Skeletal muscle tissue (tissue), 4 donors: ENCODE measurements around the gene NKD2. TPM values are rescaled to one million over a fixed set of nuclear protein-coding genes. Genes with fewer than 3 reads are reported as not detected.

ENCODE experiments used
- H3K27ac ChIP-seq: one replicate; pipeline ENCODE4 v1.7.0; 2013; ENCODE audit warnings: mild to moderate bottlenecking, low read depth, low read length, inconsistent platforms
- H3K27me3 ChIP-seq, 3 donors: one replicate each; pipeline ENCODE4 v1.7.0; 2013; ENCODE audit warnings: low read length in 3 of 3; ENCODE audit not compliant: control insufficient read depth in 3 of 3, insufficient read depth in 3 of 3
- H3K36me3 ChIP-seq, 3 donors: one replicate each; pipeline ENCODE4 v1.7.0; 2013; ENCODE audit warnings: low read length in 3 of 3; ENCODE audit not compliant: control insufficient read depth in 3 of 3, insufficient read depth in 3 of 3
- H3K4me1 ChIP-seq, 3 donors: one replicate each; pipeline ENCODE4 v1.7.0; 2013; ENCODE audit warnings: low read length in 3 of 3, mild to moderate bottlenecking in 3 of 3; ENCODE audit not compliant: control insufficient read depth in 3 of 3, insufficient read depth in 3 of 3
- H3K4me3 ChIP-seq, 3 donors: one replicate each; pipeline ENCODE4 v1.7.0; 2013; ENCODE audit warnings: low read length in 3 of 3
- H3K9ac ChIP-seq, 3 donors: one replicate each; pipeline ENCODE4 v1.7.0; 2013; ENCODE audit warnings: low read length in 3 of 3, mild to moderate bottlenecking in 3 of 3, moderate library complexity in 2 of 3, low read depth in 1 of 3
- H3K9me3 ChIP-seq, 3 donors: one replicate each; pipeline ENCODE4 v1.7.0; 2013; ENCODE audit warnings: low read length in 3 of 3; ENCODE audit not compliant: control insufficient read depth in 3 of 3
- total RNA-seq: library from RNA; depleted of rRNA; stranded (reverse); fragments of >200 nt; gene quantifications from one replicate; pipeline ENCODE4 v1.2.3, GENCODE V29; 2014
- donor health status: Osteomylitis.

Gene NKD2
- total RNA-seq, 1 donor from 2014 or later, result 1.6 TPM

DNA sequence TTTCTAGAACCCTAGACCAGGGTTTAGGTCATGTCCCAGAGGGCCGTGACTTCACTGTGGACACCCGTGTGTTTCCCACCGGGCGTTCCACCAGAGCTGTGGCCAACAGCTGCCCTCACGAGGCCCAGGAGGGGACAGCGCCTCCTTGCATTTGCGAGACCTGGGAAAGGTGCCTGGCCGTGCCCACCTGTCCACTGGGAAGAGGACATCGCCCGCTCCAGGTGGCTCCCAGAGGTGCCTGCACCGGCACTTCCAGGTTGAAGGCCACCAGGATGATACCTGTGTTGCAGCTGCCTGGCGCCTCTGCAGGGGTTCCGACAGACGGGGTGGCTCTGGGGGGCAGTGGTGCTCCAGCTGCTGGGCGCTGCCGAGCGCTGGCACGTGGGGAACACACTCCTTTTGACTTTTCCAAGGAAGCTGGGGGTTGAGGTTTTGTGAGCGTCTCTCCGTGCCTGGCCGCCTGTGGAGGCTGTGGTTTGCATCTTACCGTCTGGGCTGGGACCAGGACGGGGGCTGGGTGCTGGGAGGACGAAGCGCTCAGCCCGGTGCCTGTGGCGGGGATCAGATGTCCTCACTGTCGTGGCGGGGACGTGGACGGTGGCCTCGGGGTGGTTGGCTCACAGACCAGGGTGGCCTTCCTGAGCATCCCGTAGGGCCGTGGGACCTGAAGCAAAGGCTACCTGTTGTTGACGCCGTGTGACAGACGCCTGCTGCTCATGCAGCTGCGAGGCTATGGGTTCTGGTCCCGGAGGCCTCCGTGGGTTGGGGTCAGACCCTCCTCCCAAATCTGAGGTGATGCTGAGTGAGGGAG lies 19.2 kb downstream of the NKD2 start:
- no peak overlapping the region for H3K9ac ChIP-seq
- no peaks in the 10 kb centered on the region for H3K36me3 ChIP-seq
- no peaks in the 10 kb centered on the region for H3K4me1 ChIP-seq
- peaks cover 30 to 57% (median 57%) of the 10 kb centered on the region in 3 donors for H3K27me3 ChIP-seq
- no peak overlapping the region for H3K4me3 ChIP-seq
- no peaks in the 10 kb centered on the region for H3K9me3 ChIP-seq
- H3K27ac ChIP-seq, result no peak overlapping the region

DNA sequence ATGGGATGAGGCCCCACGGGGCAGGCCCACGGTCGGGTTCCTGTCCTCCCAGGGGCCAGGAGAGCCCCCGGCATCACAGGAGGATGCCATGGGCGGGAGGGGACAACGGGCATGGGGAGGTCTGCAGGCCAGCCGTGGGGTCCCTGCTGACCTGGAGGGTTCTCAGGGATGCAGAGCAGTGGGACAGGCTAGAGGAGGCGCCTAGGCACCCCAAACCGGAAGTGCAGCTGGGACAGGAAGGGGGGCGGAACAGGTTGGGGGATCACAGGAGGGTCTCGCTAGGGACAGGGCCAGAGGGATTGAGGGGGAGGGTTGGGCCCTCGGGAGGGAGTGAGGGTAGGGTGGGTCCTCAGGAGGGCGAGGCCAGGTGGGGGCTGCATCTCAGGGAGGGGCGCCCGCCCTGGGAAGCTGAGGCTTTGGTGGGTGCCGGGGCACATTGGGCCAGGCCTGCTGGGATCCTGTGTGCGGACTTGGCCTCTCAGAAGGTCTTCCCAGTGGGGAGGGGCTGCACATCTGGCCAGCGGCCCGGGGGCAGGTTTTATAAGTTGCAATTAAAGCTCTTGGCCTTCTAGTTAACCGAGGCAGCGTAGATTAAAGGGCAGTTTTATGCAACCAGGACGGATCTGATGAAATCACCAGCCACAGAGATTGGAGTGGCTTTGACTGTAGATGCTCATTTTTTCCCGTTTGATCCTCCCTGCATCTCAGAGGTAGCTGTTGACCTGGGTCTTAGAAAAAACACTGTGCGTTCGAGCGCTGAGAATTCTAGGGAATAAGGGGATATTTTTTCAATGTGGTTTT lies 20.1 kb downstream of the NKD2 start:
- Histone ChIP-seq H3K27ac (no peak overlapping the region), H3K4me3 (no peak overlapping the region), H3K9ac (no peak overlapping the region), H3K9me3 (no peaks in the 10 kb centered on the region), H3K4me1 (no peaks in the 10 kb centered on the region), H3K27me3 (peaks cover 37 to 64% (median 57%) of the 10 kb centered on the region in 3 donors), H3K36me3 (no peaks in the 10 kb centered on the region)

DNA sequence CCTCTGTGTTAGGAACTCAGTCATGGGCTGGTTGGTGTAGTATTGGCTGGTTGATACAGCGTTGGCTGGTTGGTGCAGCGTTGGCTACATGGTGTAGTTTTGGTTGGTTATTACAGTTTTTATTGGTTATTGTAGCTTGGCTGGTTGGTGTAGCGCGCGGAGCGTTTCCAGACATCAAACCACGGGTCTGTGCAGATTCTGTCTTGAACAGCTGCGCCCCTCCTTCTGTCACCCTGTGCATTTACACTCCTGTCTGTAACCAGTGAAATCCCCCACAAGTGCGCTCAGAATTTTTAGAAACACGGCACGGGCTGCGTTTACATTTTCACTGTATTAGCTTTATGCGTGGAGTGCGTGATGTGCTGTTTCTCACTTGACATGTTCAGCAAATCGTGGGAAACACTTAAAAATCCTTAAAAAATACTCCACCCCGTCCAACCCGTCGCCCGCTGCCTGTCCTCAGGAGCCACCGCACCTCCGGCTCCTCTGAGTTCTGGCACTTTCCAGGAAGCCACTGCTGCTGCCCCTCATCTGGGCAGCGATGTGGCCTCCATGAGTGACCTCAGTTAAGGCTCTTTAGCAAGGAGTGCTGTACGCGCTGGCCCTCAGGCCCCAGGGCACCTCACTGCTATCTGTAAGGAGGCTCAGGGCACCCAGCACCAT lies 20.8 kb downstream of the NKD2 start:
- Histone ChIP-seq H3K9ac (no peak overlapping the region), H3K9me3 (no peaks in the 10 kb centered on the region), H3K27ac (no peak overlapping the region), H3K27me3 (peaks cover 43 to 72% (median 61%) of the 10 kb centered on the region in 3 donors), H3K4me1 (no peaks in the 10 kb centered on the region), H3K36me3 (no peaks in the 10 kb centered on the region), H3K4me3 (no peak overlapping the region)

DNA sequence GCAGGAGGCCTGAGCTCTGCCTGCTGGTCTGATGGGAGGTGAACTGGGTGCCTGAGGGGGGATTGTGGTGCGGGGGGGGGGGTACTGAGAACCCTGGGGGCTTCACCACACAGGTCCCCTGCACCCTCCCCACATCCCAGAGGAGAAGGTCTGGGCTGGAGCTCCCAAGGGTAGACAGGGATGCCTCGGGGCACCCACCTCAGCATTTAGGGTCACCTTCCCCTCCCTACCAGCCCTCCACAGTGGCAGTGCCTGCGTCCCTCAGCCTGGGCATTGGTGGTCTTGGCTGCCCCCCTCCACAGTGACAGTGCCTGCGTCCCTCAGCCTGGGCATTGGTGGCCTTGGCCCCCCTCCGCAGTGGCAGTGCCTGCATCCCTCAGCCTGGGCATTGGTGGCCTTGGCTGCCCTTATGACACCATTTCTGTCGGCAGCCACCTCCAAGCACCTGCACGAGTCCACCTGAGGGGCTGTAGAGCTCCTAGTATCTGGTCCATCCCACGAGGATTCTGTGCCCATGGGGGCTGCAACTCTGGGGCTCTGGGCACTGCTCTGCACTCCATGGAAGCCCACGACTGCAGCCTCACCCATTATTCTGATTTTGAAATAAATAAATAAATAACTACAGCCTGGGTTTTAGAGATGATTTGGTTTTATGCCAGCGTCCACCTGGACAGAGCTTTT lies 21.5 kb downstream of the NKD2 start:
- H3K4me1 ChIP-seq, result no peaks in the 10 kb centered on the region
- no peaks in the 10 kb centered on the region for H3K9me3 ChIP-seq
- H3K36me3 ChIP-seq, result no peaks in the 10 kb centered on the region
- H3K27ac ChIP-seq, result no peak overlapping the region
- no peak overlapping the region for H3K9ac ChIP-seq
- no peak overlapping the region for H3K4me3 ChIP-seq
- peaks cover 43 to 72% (median 61%) of the 10 kb centered on the region in 3 donors for H3K27me3 ChIP-seq

DNA sequence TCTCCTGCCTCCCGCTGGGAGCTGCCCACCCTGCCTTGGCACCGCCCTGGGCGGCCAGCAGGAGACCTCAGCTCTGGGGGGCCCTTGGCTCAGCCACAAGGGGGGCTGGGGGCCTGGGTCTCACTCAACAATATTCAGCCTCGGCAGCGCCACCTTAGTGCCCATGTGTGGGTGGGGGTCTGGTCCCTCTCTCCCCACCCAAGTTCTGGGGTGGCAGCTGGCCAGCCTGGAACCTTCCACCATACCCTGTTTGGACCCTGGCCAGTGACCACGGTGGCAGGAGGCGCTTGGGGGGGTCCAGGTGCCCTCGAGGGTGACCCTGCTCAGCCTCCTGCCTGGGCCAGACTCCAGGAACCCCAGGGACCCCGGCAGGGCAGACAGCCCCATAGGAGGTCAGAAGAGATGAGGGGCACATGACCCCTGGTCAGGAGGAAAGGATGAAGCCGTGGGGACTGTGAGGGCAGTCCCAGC lies 22.2 kb downstream of the NKD2 start:
- Histone ChIP-seq H3K36me3 (no peaks in the 10 kb centered on the region), H3K4me1 (no peaks in the 10 kb centered on the region), H3K4me3 (no peak overlapping the region), H3K27me3 (peaks cover 43 to 72% (median 61%) of the 10 kb centered on the region in 3 donors), H3K27ac (no peak overlapping the region), H3K9ac (no peak overlapping the region), H3K9me3 (no peaks in the 10 kb centered on the region)

DNA sequence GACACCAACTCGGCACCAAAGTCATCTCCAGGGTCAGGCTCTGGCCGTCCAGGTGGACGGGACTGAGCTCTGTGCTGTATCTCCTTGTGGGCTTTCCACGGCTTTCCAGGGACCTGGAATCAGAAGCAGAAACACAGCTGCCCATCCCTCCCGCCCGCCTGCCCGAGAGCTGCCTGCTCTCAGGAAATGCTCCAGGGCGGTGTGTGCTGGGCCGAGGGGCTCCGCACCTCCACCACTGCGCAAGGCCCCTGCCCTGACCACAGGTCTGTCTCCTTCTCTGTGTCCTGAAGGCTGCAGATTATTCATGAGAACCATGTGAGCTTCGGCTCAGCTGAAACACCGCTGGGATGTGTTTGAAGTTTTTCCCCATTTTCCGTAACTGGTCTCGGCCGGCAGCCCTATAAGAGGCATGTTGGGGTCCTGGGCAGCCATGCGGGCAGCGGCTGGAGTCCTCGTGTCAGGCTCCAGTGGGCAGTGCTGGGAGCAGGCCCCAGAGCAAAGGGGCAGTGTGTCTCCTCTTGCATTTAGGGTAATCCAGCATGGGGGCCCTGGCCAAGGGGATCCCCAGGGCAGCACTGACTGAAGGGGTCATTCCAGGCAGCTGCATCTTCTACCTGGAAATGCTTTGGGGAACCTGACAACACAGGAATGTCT lies 22.8 kb downstream of the NKD2 start:
- peaks cover 43 to 72% (median 60%) of the 10 kb centered on the region in 3 donors for H3K27me3 ChIP-seq
- H3K27ac ChIP-seq, result no peak overlapping the region

DNA sequence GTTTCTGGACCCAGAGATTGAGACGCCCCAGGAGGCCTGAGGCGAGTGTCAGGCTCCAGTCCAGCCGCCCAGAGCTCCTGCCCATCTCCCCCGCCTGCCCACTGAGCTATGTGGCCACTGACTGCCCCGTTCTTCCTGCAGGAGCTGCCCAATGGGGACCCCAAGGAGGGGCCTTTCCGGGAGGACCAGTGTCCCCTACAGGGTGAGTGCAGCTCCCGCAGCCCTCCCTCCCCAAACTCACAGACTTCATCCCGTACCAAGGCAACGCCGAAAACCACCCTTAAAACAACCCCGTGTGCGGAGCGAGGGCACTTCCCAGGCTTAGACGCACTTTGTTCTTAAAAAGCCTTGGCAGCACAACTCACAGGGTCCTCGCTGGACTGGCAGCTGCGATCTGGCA lies 23.4 kb downstream of the NKD2 start:
- Histone ChIP-seq H3K27me3 (peaks cover 40 to 69% (median 61%) of the 10 kb centered on the region in 3 donors), H3K36me3 (no peaks in the 10 kb centered on the region)

More for the DNA sequence above, 22.8 kb downstream of the NKD2 start:
- H3K9ac ChIP-seq, result no peak overlapping the region
- no peaks in the 10 kb centered on the region for H3K4me1 ChIP-seq
- H3K36me3 ChIP-seq, result no peaks in the 10 kb centered on the region
- no peak overlapping the region for H3K4me3 ChIP-seq
- no peaks in the 10 kb centered on the region for H3K9me3 ChIP-seq

DNA sequence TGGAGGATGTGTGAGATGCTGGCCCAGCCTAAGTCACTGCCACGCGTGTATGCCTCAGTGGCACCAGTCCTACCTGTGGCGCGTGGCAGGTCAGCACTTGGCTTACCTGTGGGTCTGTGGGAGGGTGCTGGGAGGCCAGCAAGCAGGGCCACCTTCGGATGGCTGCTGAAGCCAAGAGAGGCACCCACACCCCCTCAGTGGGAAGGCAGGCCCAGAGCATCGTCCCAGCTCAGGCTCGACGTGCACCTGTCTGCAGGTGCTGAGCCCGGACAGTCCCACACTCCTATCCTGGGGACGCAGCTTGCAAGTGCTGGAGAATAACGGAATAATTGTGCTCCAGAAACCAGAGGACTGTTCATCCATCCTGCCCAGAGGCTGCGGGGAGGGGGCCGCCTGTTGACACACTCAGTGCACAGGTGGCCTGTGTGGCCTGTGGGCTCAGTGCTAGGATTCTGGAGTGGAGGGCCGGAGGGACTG lies 24.0 kb downstream of the NKD2 start:
- Histone ChIP-seq H3K9me3 (no peaks in the 10 kb centered on the region), H3K27me3 (peaks cover 39 to 64% (median 56%) of the 10 kb centered on the region in 3 donors), H3K4me1 (no peaks in the 10 kb centered on the region), H3K36me3 (no peaks in the 10 kb centered on the region), H3K27ac (no peak overlapping the region), H3K4me3 (no peak overlapping the region), H3K9ac (no peak overlapping the region)

More for the DNA sequence above, 23.4 kb downstream of the NKD2 start:
- H3K4me1 ChIP-seq, result no peaks in the 10 kb centered on the region
- H3K9me3 ChIP-seq, result no peaks in the 10 kb centered on the region
- no peak overlapping the region for H3K9ac ChIP-seq
- H3K27ac ChIP-seq, result no peak overlapping the region
- no peak overlapping the region for H3K4me3 ChIP-seq

DNA sequence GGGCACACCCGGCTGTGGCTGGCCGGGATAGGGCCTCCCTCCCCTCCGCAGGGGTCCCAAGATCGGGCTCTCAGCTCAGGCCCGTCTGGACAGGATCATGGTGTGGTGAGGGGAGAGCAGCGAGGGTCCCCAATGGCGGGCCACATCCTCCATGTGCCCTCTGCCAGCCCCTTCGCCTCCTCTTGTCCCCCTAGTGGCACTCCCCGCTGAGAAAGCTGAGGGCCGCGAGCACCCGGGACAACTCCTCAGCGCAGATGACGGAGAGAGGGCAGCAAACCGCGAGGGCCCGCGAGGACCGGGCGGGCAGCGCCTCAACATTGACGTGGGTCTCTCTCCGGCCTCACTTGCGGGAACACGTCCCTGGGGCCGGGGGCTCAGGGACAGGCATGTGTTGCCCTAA lies 24.6 kb downstream of the NKD2 start:
- Histone ChIP-seq H3K9ac (no peak overlapping the region), H3K9me3 (no peaks in the 10 kb centered on the region), H3K27ac (no peak overlapping the region), H3K36me3 (no peaks in the 10 kb centered on the region), H3K4me3 (no peak overlapping the region), H3K27me3 (peaks cover 34 to 58% (median 50%) of the 10 kb centered on the region in 3 donors), H3K4me1 (no peaks in the 10 kb centered on the region)
